H1 (cell line): ENCODE data around the gene CSF2RB.

Experiments used
- ASH2L ChIP-seq: fragments of 200-600, 300-600 bp; sonication (generic); IDR thresholded peaks from one replicate; pipeline ENCODE4 v1.7.1; 2017; ENCODE audit warnings: low read length
- ATF3 ChIP-seq: IDR thresholded peaks from 2 replicates; pipeline ENCODE4 v1.6.1; 2011; ENCODE audit warnings: low read depth, mild to moderate bottlenecking, low read length; ENCODE audit not compliant: insufficient read depth
- CTCF ChIP-seq, 3 experiments: IDR thresholded peaks; 1 replicate in 2 of 3; 2 replicates in 1 of 3; pipeline versions ENCODE4 v1.5.1 to v1.6.1; 2011; ENCODE audit warnings: low read length in 3 of 3, mild to moderate bottlenecking in 3 of 3, inconsistent platforms in 2 of 3, low read depth in 1 of 3, moderate library complexity in 1 of 3; ENCODE audit not compliant: insufficient read depth in 1 of 3; ENCODE audit errors: control extremely low read depth in 1 of 3
- EGR1 ChIP-seq: IDR thresholded peaks from 2 replicates; pipeline ENCODE4 v1.6.1; 2011; ENCODE audit warnings: low read depth, low read length, borderline replicate concordance
- EP300 ChIP-seq, 2 experiments: IDR thresholded peaks; 1 replicate in 1 of 2; 2 replicates in 1 of 2; pipeline ENCODE4 v1.6.1; 2011 to 2012; ENCODE audit warnings: low read depth in 2 of 2, low read length in 2 of 2, mild to moderate bottlenecking in 2 of 2, borderline replicate concordance in 1 of 2, inconsistent platforms in 1 of 2, moderate library complexity in 1 of 2
- JUN ChIP-seq: IDR thresholded peaks from 2 replicates; pipeline ENCODE4 v1.6.1; 2011; ENCODE audit warnings: low read depth, mild to moderate bottlenecking, improper control_type of control experiment, low read length
- MAX ChIP-seq: IDR thresholded peaks from 2 replicates; pipeline ENCODE4 v1.6.1; 2012; ENCODE audit warnings: inconsistent platforms
- POLR2AphosphoS5 ChIP-seq: IDR thresholded peaks from 2 replicates; pipeline ENCODE4 v1.6.1; 2011; ENCODE audit warnings: low read depth, low read length
- SUZ12 ChIP-seq: fragments of 200-600 bp; sonication (generic); IDR thresholded peaks from 2 replicates; pipeline ENCODE4 v1.6.1; 2012; ENCODE audit warnings: mild to moderate bottlenecking, inconsistent platforms, low read length, moderate library complexity, mixed read lengths

- TF ChIP-seq JUN (no peak), POLR2AphosphoS5 (no peak), EP300 (IDR thresholded peaks at IDR 0.05; ENCODE audit: borderline replicate concordance in 1 of 2, low read depth in 2 of 2, low read length in 2 of 2) (no peak), SUZ12 (no peak), MAX (no peak), ASH2L (no peak), EGR1 (no peak), ATF3 (no peak), CTCF (IDR thresholded peaks at IDR 0.05; ENCODE audit: control extremely low read depth in 1 of 3, insufficient read depth in 1 of 3, low read depth in 1 of 3, low read length in 3 of 3) (no peak)
Measured at GRCh38 chr22:36924151-36924698, 10.8 kb downstream of the CSF2RB start.
